ENCODE data around the gene IRGC. TPM values are rescaled to one million over a fixed set of nuclear protein-coding genes. Genes with fewer than 3 reads are reported as not detected.

Gene IRGC
- total RNA-seq, 4 donors from 2014 or later: not detected

GRCh38 chr19:43668406-43669109, 47.3 kb upstream of the IRGC start:
- H3K4me3 ChIP-seq: peak overlapping the region; percentile 43 to 82 (median 56)
- peak overlapping the region; percentile 95 to 99 (median 95) for H3K27ac ChIP-seq
- in situ Hi-C loops (cut with MboI; ENCODE audit: low pct_ligation_motif_present in 1 of 4, low pct_unique_long_range_greater_than_20kb in 1 of 4, low sequenced_read_pairs in 3 of 4) (no loop called here), intact Hi-C loops (cut with DNase I; ENCODE audit: low total_unique reads) (no loop called here)
- peaks cover 0 to 3% (median 0%) of the 10 kb centered on the region in 4 donors for H3K36me3 ChIP-seq
- H3K27me3 ChIP-seq: no peaks in the 10 kb centered on the region
- 1% methylated on average over 11 to 44 of the region's 44 CpGs for WGBS, 2 donors (ENCODE audit: low coverage in 1 of 2)
- peak; percentile 100 for DNase-seq
- no peaks in the 10 kb centered on the region for H3K9me3 ChIP-seq
- TF ChIP-seq, protein P1, sequence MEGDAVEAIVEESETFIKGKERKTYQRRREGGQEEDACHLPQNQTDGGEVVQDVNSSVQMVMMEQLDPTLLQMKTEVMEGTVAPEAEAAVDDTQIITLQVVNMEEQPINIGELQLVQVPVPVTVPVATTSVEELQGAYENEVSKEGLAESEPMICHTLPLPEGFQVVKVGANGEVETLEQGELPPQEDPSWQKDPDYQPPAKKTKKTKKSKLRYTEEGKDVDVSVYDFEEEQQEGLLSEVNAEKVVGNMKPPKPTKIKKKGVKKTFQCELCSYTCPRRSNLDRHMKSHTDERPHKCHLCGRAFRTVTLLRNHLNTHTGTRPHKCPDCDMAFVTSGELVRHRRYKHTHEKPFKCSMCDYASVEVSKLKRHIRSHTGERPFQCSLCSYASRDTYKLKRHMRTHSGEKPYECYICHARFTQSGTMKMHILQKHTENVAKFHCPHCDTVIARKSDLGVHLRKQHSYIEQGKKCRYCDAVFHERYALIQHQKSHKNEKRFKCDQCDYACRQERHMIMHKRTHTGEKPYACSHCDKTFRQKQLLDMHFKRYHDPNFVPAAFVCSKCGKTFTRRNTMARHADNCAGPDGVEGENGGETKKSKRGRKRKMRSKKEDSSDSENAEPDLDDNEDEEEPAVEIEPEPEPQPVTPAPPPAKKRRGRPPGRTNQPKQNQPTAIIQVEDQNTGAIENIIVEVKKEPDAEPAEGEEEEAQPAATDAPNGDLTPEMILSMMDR (IDR thresholded peaks at IDR 0.05): no peak
- no peak for TF ChIP-seq EP300 (IDR thresholded peaks at IDR 0.05; ENCODE audit: low read depth)
- TF ChIP-seq POLR2A (IDR thresholded peaks at IDR 0.05): peak; percentile 98
- peak; percentile 91 to 97 (median 95) for TF ChIP-seq POLR2AphosphoS5 (IDR thresholded peaks at IDR 0.05)
- H3K4me1 ChIP-seq: peaks cover 8 to 25% (median 16%) of the 10 kb centered on the region in 4 donors

GRCh38 chr19:43672061-43672679, 43.7 kb upstream of the IRGC start:
- Histone ChIP-seq H3K4me1 (peaks cover 16 to 40% (median 24%) of the 10 kb centered on the region in 4 donors), H3K36me3 (no peaks in the 10 kb centered on the region), H3K4me3 (no peak overlapping the region), H3K27ac (no peak overlapping the region), H3K9me3 (no peaks in the 10 kb centered on the region), H3K27me3 (no peaks in the 10 kb centered on the region)
- intact Hi-C loops (cut with DNase I; ENCODE audit: low total_unique reads): no loop called here
- DNase-seq: no peak
- TF ChIP-seq EP300 (IDR thresholded peaks at IDR 0.05; ENCODE audit: low read depth) (no peak), POLR2A (IDR thresholded peaks at IDR 0.05) (no peak), POLR2AphosphoS5 (IDR thresholded peaks at IDR 0.05) (no peak)
- TF ChIP-seq, protein P1 (IDR thresholded peaks at IDR 0.05): no peak
- in situ Hi-C loops (cut with MboI; ENCODE audit: low pct_ligation_motif_present in 1 of 4, low pct_unique_long_range_greater_than_20kb in 1 of 4, low sequenced_read_pairs in 3 of 4): no loop called here
- WGBS, 2 donors (ENCODE audit: low coverage in 1 of 2): 60 to 79% methylated on average over 3 to 6 of the region's 6 CpGs

DNA sequence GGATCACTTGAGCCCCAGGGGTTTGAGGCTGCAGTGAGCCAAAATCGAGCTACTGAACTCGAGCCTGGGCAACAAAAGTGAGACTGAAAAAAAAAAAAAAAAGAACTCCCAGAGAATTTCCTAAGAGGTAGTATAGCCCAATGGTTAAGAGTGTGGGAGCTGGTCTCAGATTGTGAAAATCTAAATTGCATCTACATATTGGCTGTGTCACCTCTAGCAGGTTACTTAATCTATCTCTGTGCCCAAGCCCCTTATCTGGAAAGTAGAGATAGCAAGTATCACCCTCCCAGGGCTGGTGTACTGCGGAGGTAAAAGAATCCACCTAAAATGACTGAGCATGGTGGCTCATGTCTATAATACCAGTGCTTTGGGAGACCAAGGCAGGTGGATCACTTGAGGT, 42.2 kb upstream of the IRGC start:
- no peaks in the 10 kb centered on the region for H3K9me3 ChIP-seq
- no peaks in the 10 kb centered on the region for H3K36me3 ChIP-seq
- H3K27me3 ChIP-seq: no peaks in the 10 kb centered on the region
- DNase-seq: no peak
- H3K27ac ChIP-seq: peak overlapping the region in 2 of 4 donors; percentile 85 to 91
- intact Hi-C loops (cut with DNase I; ENCODE audit: low total_unique reads): no loop called here
- no peak overlapping the region for H3K4me3 ChIP-seq
- 73 to 78% methylated on average over 3 of the region's 3 CpGs for WGBS, 2 donors (ENCODE audit: low coverage in 1 of 2)
- TF ChIP-seq, protein P1 (IDR thresholded peaks at IDR 0.05): no peak
- TF ChIP-seq POLR2A (IDR thresholded peaks at IDR 0.05): no peak
- TF ChIP-seq EP300 (IDR thresholded peaks at IDR 0.05; ENCODE audit: low read depth): no peak
- no peak for TF ChIP-seq POLR2AphosphoS5 (IDR thresholded peaks at IDR 0.05)
- in situ Hi-C loops (cut with MboI; ENCODE audit: low pct_ligation_motif_present in 1 of 4, low pct_unique_long_range_greater_than_20kb in 1 of 4, low sequenced_read_pairs in 3 of 4): no loop called here
- H3K4me1 ChIP-seq: peaks cover 11 to 32% (median 18%) of the 10 kb centered on the region in 4 donors

DNA sequence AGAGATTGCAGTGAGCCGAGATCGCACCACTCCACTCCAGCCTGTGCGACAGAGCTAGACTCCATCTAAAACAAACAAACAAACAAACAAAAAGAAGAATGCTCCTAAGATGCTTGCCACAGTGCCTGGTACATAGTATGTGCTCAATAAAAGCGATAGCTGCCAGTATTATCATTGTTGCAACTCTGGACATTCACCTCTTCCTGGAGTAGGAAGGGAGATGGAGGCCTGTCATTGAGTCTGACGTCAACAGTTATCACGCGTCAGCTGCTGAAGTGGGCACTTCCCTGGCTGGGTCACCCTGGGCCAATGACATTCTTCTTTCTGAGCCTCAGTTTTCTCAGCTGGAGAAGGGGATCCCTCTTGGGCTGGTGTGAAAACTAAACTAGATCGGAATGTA, 41.7 kb upstream of the IRGC start:
- intact Hi-C loops (cut with DNase I; ENCODE audit: low total_unique reads): no loop called here
- in situ Hi-C loops (cut with MboI; ENCODE audit: low pct_ligation_motif_present in 1 of 4, low pct_unique_long_range_greater_than_20kb in 1 of 4, low sequenced_read_pairs in 3 of 4): no loop called here
- Histone ChIP-seq H3K27ac (peak overlapping the region; percentile 81 to 91 (median 84)), H3K27me3 (no peaks in the 10 kb centered on the region), H3K4me3 (no peak overlapping the region), H3K9me3 (no peaks in the 10 kb centered on the region), H3K4me1 (peaks cover 12 to 34% (median 19%) of the 10 kb centered on the region in 4 donors), H3K36me3 (no peaks in the 10 kb centered on the region)
- TF ChIP-seq POLR2A (IDR thresholded peaks at IDR 0.05): no peak
- TF ChIP-seq POLR2AphosphoS5 (IDR thresholded peaks at IDR 0.05): no peak
- TF ChIP-seq EP300 (IDR thresholded peaks at IDR 0.05; ENCODE audit: low read depth): no peak
- TF ChIP-seq, protein P1 (IDR thresholded peaks at IDR 0.05): no peak
- 54 to 97% methylated on average over 3 to 8 of the region's 8 CpGs for WGBS, 2 donors (ENCODE audit: low coverage in 1 of 2)
- DNase-seq: no peak

All from transverse colon (tissue), 4 donors.